HG02610 (cell line): ENCODE data around the gene IKZF1.

ENCODE experiments used
- ATAC-seq: cut with Tn5 transposase; IDR thresholded peaks from one replicate; pipeline ENCODE4 v1.9.1; 2021; ENCODE audit warnings: mild to moderate bottlenecking, moderate library complexity; ENCODE audit not compliant: unreplicated experiment

Gene IKZF1

DNA sequence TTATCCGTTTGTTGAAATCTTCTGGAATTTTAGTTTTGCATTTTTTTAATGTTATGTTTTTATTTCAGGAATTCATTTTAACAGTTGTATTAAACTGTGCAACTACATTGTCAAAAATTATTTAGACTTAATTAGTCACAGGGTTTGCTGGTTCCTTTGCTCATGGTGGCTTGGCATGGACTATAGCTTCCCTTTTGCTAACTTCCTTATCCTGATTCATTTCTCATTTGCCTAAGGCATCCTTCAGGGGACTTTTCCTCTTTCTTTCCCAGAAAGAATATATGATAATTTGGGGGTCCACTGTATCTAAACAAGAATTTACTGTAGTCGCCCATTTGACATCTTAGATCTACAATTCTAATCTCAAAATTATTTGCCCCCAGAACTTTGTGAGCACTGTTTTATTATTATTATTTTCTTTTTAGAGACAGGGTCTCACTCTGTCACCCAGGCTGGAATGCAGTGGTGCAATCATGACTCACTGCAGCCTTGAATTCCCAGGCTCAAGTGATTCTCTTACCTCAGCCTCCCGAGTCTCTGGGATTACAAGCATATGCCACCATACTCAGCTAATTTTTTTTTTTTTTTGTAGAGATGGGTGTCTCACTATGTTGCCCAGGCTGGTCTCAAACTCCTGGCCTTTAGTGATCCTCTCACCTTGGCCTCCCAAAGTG is 131.8 kb downstream of the IKZF1 start:
- ATAC-seq = no peak

DNA sequence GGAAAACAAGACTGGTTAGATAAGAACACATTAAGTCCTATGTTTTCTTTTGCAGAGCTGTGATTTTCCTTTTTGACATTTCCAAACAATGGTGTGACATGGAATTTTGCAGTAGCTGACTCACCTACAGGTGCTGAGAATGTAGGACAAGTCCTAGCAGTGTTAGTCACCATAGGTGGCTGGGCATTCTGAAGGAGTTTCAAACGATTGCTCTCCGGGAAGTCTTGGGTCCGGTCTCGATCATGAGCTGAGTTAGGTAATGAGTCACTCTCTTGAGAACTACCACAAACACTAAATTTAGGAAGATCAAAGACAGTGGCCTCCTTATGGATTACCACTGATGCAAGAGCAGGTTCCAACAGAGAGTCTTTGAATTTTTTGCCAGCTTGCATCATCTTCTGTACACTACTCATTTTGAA is 142.0 kb downstream of the IKZF1 start:
- peak; percentile 63 for ATAC-seq

DNA sequence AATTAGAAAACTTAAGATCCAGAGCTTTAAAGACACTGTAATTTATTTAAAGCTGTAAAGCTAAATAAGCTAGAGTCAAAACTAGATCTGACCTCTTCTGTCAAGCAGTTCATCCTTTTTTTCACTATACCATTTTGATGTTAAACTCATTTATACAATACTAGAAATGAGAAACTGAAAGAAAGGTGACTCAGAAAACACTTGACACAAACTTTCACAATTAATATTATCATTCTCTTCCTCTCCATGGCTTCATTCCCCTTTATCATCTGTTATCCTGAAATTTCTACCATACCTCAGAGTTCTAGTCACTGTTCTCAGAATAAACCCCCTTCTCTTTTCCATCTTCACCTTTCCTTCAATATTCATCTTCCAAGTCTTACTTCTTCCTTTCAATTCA is 144.3 kb downstream of the IKZF1 start:
- peak; percentile 49 for ATAC-seq

DNA sequence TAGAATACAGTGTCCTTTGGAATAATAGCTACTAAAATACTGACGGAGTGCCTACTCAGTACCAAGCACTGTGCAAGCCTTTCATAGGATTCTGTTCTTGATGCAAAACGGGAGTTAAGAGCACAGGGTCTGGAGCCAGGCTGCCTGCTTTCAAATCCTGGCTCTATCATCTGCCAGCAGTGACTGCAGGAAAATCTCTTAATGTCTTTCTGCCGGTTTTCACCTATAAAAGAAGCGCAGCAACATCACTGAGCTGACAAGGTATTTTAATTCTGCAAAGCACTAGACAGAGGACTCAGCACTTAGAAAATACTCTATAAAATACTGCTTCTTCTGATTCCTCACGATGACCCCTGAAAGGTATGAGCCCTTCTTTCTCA is 145.0 kb downstream of the IKZF1 start:
- no peak for ATAC-seq

DNA sequence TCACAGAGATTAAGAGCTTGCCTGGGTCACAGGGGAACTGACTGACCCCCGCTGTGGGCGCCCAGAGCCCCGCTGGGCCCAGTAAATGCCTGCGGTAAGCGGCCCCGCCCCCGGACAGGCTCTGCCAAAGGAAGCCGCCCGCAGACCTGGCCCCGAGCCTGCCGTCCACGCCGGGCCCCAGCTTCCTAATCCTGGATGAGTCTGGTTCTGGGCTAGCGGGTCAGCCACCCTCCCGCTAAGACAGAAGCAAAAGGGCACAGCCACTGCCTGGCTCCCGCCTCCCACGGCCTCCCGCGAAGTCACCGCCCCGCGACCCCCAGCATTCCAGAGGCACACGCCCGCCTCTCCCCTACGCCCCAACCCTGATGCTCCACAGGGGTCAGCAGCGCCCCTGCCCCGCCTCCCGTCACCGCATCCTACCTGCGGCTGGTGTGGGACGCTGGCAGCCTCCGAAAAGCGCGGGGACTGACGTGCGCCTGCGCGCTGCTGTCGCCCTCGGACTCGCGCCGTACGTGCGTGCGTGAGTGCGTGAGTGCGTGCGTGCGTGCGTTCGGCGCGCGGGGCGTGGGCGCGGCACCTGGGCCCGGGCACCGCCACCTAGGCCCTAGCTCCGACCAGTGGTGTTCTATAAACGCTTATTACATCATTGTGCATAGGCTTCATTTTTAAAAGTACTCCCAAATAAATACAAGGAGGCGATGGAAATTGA is 145.5 kb downstream of the IKZF1 start, which contains the start of gene FIGNL1:
TSS of gene FIGNL1 (minus strand) at position 470 of the 709 bp plus-strand sequence. CDS start 3,063 bp downstream, outside the sequence.
- peak; percentile 72 for ATAC-seq

DNA sequence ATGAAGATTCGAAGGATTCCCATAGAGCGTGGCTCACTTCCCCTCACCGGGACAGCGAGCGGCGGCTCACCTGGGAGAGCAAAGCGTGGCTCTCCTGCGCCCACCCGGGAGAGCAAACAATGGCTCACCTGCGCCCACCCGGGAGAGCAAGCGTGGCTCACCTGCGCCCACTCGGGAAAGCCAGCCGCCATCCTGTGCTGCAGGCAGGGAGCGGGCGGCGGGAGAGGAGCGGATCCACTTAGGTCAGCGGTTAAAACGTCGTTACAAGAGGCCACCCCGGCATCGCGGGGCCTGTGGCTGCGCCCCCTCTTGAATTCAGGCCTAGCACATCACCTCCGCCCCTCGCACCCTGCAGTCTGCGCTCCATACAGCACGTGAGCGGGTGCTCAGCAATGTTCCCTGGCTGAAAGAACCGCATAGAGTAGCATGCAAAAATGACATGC is 146.1 kb downstream of the IKZF1 start:
- peak; percentile 14 for ATAC-seq
